Nucleus accumbens (tissue), 56 donors: ENCODE results near the gene C1orf115.

Experiments used
- DNase-seq, 56 donors: peaks; one replicate each; lab custom pipeline; 2025; lab: John Stamatoyannopoulos, UW

Gene C1orf115

GRCh38 chr1:220692436-220693228 lies 2.5 kb downstream of the C1orf115 start:
- DNase-seq, result no peak

GRCh38 chr1:220694866-220695382 lies 4.8 kb downstream of the C1orf115 start:
- no peak for DNase-seq

- no peak for DNase-seq
Observed at GRCh38 chr1:220695426-220695825, 5.3 kb downstream of the C1orf115 start.

- DNase-seq, result peak in 2 of 56 donors; percentile 27 to 47
Observed at GRCh38 chr1:220696226-220696862, 6.2 kb downstream of the C1orf115 start.

GRCh38 chr1:220696863-220697231 lies 6.7 kb downstream of the C1orf115 start:
- DNase-seq, result peak in 26 of 56 donors; percentile 12 to 71 (median 39)

GRCh38 chr1:220697326-220697725 lies 7.2 kb downstream of the C1orf115 start:
- no peak for DNase-seq

- no peak for DNase-seq
Observed at GRCh38 chr1:220698607-220699016, 8.4 kb downstream of the C1orf115 start.

- DNase-seq, result no peak
Observed at GRCh38 chr1:220699044-220699443, 8.9 kb downstream of the C1orf115 start.

- peak in 1 of 56 donors; percentile 2 for DNase-seq
Observed at GRCh38 chr1:220700556-220701179, 10.5 kb downstream of the C1orf115 start.

- DNase-seq, result no peak
Observed at GRCh38 chr1:220701974-220702373, 11.8 kb downstream of the C1orf115 start.

- DNase-seq, result no peak
Observed at GRCh38 chr1:220702733-220703270, 12.6 kb downstream of the C1orf115 start.

GRCh38 chr1:220703305-220703704 lies 13.1 kb downstream of the C1orf115 start:
- DNase-seq, result no peak

GRCh38 chr1:220705782-220706181 lies 15.6 kb downstream of the C1orf115 start:
- no peak for DNase-seq

GRCh38 chr1:220706480-220706879 lies 16.3 kb downstream of the C1orf115 start:
- DNase-seq, result no peak

- DNase-seq, result no peak
Observed at GRCh38 chr1:220707160-220707559, 17.0 kb downstream of the C1orf115 start.

GRCh38 chr1:220708244-220708643 lies 18.1 kb downstream of the C1orf115 start:
- no peak for DNase-seq

- no peak for DNase-seq
Observed at GRCh38 chr1:220708936-220709801, 19.0 kb downstream of the C1orf115 start.

- DNase-seq, result no peak
Observed at GRCh38 chr1:220710333-220710732, 20.2 kb downstream of the C1orf115 start.

- DNase-seq, result no peak
Observed at GRCh38 chr1:220711056-220711809, 21.1 kb downstream of the C1orf115 start.
